ENCODE results near the gene SETD6. TPM values are rescaled to one million over a fixed set of nuclear protein-coding genes. Genes with fewer than 3 reads are reported as not detected.

SETD6 gene
- total RNA-seq, 1 experiment from 2014 or later = 22.0 TPM

GRCh38 chr16:58497468-58497867 lies 17.8 kb upstream of the SETD6 start:
- no TSS peak for BruUV-seq (replicated peaks)
- H3K9ac ChIP-seq (ENCODE audit: low read length) = no peak overlapping the region
- no peaks in the 10 kb centered on the region for H3K79me2 ChIP-seq (ENCODE audit: low read length)
- no peak overlapping the region for H3K27ac ChIP-seq (ENCODE audit: low read length)
- no peak overlapping the region for H2AFZ ChIP-seq (ENCODE audit: low read length)
- ChIA-PET POLR2A (ENCODE audit: unreplicated experiment) (interaction anchor here (0.5 kb wide), 1 partner anchor 41 kb away, joined by 4 read pairs; no protein-coding TSS in a partner anchor), CTCF (no interaction called here)
- peaks cover 7% of the 10 kb centered on the region; the same call in 1 of the 2 replicates for H3K4me1 ChIP-seq (ENCODE audit: insufficient read depth, low read length)
- intact Hi-C loops (cut with micrococcal nuclease) = no loop called here
- H3K36me3 ChIP-seq (ENCODE audit: low read depth, low read length) = no peaks in the 10 kb centered on the region
- ATAC-seq (no peak), DNase-seq (no peak)
- TF ChIP-seq EZH2phosphoT487 (IDR thresholded peaks at IDR 0.05; ENCODE audit: borderline replicate concordance, low read length) = no peak
- no peaks in the 10 kb centered on the region for H4K20me1 ChIP-seq (ENCODE audit: low read length)
- H3K27me3 ChIP-seq (ENCODE audit: low read length) = no peaks in the 10 kb centered on the region
- no peak overlapping the region for H3K4me2 ChIP-seq (ENCODE audit: low read length)
- no peaks in the 10 kb centered on the region for H3K9me2 ChIP-seq (replicated peaks; ENCODE audit: low read length)
- H3F3A ChIP-seq (ENCODE audit: low read length, unreplicated experiment) = no peaks in the 10 kb centered on the region
- H3K4me3 ChIP-seq (ENCODE audit: low read length) = no peak overlapping the region
- no peaks in the 10 kb centered on the region for H3K9me3 ChIP-seq (ENCODE audit: low read length)

GRCh38 chr16:58497935-58498334 lies 17.4 kb upstream of the SETD6 start:
- Histone ChIP-seq H3K9me2 (replicated peaks; ENCODE audit: low read length) (no peaks in the 10 kb centered on the region), H4K20me1 (ENCODE audit: low read length) (no peaks in the 10 kb centered on the region), H3K4me1 (ENCODE audit: insufficient read depth, low read length) (peaks cover 7% of the 10 kb centered on the region; the same call in 1 of the 2 replicates), H3K79me2 (ENCODE audit: low read length) (no peaks in the 10 kb centered on the region), H3K4me3 (ENCODE audit: low read length) (no peak overlapping the region), H3F3A (ENCODE audit: low read length, unreplicated experiment) (no peaks in the 10 kb centered on the region), H3K36me3 (ENCODE audit: low read depth, low read length) (no peaks in the 10 kb centered on the region), H3K4me2 (ENCODE audit: low read length) (no peak overlapping the region), H3K9me3 (ENCODE audit: low read length) (no peaks in the 10 kb centered on the region), H3K27ac (ENCODE audit: low read length) (no peak overlapping the region), H3K9ac (ENCODE audit: low read length) (no peak overlapping the region), H2AFZ (ENCODE audit: low read length) (no peak overlapping the region), H3K27me3 (ENCODE audit: low read length) (no peaks in the 10 kb centered on the region)
- DNase-seq = no peak
- ChIA-PET CTCF (no interaction called here), POLR2A (ENCODE audit: unreplicated experiment) (interaction anchor here (0.5 kb wide), 1 partner anchor 41 kb away, joined by 4 read pairs; no protein-coding TSS in a partner anchor)
- TF ChIP-seq CTCF (conservative IDR thresholded peaks at IDR 0.05; ENCODE audit: low read depth, low read length) (no peak), EZH2phosphoT487 (IDR thresholded peaks at IDR 0.05; ENCODE audit: borderline replicate concordance, low read length) (no peak), EZH2 (IDR thresholded peaks at IDR 0.05; ENCODE audit: low read length, unreplicated experiment) (no peak)
- BruUV-seq (replicated peaks) = no TSS peak
- intact Hi-C loops (cut with micrococcal nuclease) = no loop called here
- no peak for ATAC-seq

GRCh38 chr16:58498341-58499091 lies 16.8 kb upstream of the SETD6 start:
- Histone ChIP-seq H3K4me2 (ENCODE audit: low read length) (no peak overlapping the region), H3K9me3 (ENCODE audit: low read length) (no peaks in the 10 kb centered on the region), H3K9ac (ENCODE audit: low read length) (no peak overlapping the region), H3K27me3 (ENCODE audit: low read length) (no peaks in the 10 kb centered on the region), H3K4me1 (ENCODE audit: insufficient read depth, low read length) (peaks cover 7% of the 10 kb centered on the region; the same call in 1 of the 2 replicates), H3K4me3 (ENCODE audit: low read length) (no peak overlapping the region), H3K36me3 (ENCODE audit: low read depth, low read length) (no peaks in the 10 kb centered on the region), H3K79me2 (ENCODE audit: low read length) (no peaks in the 10 kb centered on the region), H3K9me2 (replicated peaks; ENCODE audit: low read length) (no peaks in the 10 kb centered on the region), H3K27ac (ENCODE audit: low read length) (no peak overlapping the region), H3F3A (ENCODE audit: low read length, unreplicated experiment) (no peaks in the 10 kb centered on the region), H2AFZ (ENCODE audit: low read length) (no peak overlapping the region), H4K20me1 (ENCODE audit: low read length) (no peaks in the 10 kb centered on the region)
- BruUV-seq (replicated peaks) = no TSS peak
- ChIA-PET POLR2A (ENCODE audit: unreplicated experiment) (no interaction called here), CTCF (no interaction called here)
- intact Hi-C loops (cut with micrococcal nuclease) = no loop called here
- TF ChIP-seq EZH2 (IDR thresholded peaks at IDR 0.05; ENCODE audit: low read length, unreplicated experiment) (no peak), CTCF (conservative IDR thresholded peaks at IDR 0.05; ENCODE audit: low read depth, low read length) (no peak), EZH2phosphoT487 (IDR thresholded peaks at IDR 0.05; ENCODE audit: borderline replicate concordance, low read length) (no peak)
- DNase-seq = no peak
- ATAC-seq = no peak

Measured in PC-3 (cell line).